ENCODE results near the gene RGPD6.
"Not testable (repeated sequence)": the region's sequence is repeated elsewhere in the genome, so short reads cannot be mapped to it uniquely, and the experiment has no call there.

RGPD6 gene

DNA sequence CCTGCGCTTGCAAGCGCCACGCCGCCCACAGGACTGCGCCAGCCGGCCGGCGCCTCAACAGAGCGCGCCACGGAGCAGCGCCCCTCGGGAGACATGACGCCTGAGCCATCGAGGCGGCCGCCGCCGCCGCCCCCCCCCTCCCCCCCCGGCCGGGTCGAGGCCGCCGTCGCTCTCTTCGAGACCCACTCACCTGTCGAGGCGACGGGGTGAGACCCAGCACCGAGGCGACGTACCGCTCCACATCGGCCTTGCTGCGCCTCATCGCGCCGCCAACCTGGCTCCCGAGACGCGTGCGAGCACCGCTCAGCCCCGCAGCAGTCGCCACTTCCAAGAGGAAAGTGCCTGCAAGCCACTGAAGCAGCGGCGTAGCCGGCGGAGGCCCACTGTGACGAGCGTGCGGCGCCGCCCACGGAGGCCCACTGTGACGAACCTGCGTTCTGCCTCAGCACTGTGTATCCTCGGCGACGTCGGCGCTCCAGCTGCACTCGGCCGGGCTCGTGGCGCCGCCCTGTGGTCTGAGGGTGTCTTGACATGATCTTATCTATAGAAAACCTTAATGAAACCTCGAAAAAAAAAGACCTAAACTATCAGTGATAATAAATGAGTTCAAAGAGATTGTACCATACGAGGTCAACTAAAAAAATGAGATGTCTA, at the start of gene RGPD6:
Gene RGPD6, minus strand, starts transcription at position 460 of the 654 bp plus-strand sequence. Its CDS starts 198 bp downstream, at position 262.
- not testable (repeated sequence) for DNase-seq (ENCODE audit: low spot score)

- not testable (repeated sequence) for DNase-seq (ENCODE audit: low spot score)
Observed at GRCh38 chr2:110619326-110619939, 42.4 kb upstream of the RGPD6 start.

GRCh38 chr2:110613927-110614326, 36.9 kb upstream of the RGPD6 start:
- DNase-seq (ENCODE audit: low spot score), result not testable (repeated sequence)

DNA sequence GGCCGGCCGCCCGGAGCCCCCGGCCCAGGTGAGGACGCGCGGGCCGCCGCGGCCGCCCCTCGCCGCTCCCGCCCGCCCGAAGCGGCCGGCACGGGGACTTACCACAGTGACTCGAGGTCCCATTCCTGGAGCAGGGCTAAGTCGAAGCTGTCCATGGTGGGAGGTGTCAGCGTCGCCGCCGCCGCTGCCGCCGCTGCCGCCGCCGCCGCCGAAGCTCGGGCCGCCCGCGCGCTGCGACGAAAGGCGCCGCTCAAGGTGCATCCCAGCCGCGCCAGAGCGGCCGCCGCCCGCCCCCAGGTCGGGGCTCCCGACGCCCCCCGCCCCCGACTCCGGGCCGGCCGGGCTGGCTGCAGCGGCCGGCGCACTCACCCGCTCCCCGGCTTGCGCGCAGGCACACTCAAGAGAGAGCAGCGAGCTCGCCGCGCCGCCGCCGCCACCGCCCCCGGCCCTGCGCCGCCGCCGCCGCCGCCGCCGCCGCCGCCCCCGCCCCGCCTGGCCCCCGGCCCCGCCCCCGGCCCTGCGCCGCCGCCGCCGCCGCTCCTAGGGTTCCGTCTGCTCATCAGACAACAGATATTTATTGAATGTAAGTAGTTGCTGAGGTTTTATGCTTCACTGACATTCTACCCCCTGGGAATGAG, 33.7 kb upstream of the RGPD6 start:
- not testable (repeated sequence) for DNase-seq (ENCODE audit: low spot score)

GRCh38 chr2:110609843-110610612, 33.0 kb upstream of the RGPD6 start:
- DNase-seq (ENCODE audit: low spot score), result not testable (repeated sequence)

DNA sequence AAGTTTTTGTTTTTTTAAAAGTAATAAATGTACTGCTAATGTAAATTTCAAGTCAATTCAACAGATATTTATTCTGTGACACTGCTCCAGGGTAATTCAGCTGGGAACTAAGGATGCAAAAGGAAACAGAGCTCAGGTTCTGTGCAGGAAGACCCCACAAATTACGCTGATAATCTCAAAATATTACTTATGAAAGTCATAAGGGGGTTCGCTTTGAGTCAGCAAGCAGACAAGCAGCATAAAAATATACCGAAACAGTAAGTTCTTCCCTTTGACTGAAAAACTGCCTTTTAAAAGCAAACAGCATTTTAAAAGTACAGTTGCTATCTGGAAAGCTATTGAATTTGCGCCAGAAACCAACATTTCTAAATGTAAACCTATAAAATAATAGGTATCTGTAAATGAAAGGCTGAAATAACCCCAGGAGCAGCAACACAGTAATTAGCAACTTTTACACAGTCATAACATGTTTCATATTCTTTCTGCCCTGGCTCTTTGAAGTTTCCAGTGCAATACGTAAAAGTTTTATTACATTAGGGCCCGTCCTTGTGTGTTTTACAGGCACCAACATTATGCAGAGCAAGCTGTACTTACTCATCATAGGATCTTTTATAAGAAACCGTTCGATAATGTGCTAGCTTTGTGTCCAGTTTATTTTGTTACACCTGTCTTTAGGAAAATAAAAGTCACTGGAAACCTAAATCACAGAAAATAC, 31.9 kb upstream of the RGPD6 start:
- DNase-seq (ENCODE audit: low spot score), result not testable (repeated sequence)

- DNase-seq (ENCODE audit: low spot score), result not testable (repeated sequence)
Observed at GRCh38 chr2:110605057-110605456, 28.0 kb upstream of the RGPD6 start.

DNA sequence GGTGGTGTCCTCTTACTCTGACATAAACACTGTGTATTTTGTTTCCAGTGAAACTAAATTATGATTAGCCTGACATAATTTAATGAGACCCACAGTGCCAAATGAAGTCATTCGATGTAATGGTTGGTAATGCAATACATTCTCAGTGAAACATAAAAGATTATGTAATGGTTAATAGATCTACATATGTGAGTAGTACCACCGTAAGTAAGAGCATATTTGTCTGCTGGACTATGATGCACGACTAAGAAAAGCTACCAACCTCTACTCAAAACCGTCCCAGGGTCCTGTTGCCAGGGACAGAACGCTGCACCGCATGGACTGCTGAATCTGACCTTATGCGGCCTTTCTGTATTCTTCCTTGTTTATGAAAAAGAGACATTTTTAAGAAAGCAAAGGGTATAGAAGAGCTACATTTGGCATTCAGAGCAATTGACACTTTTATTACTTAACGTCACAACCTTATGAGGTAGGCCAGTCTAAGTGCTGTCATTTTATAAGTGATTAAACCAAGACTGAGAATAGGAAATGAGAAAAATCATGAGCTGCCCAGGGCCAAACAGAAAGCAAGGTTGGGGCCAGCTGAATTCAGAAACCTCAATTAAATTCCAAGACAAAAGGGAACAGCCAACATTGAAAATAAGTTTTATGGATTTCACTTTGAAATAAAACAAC, 27.0 kb upstream of the RGPD6 start:
- DNase-seq (ENCODE audit: low spot score), result not testable (repeated sequence)

- DNase-seq (ENCODE audit: low spot score), result not testable (repeated sequence)
Observed at GRCh38 chr2:110602139-110602538, 25.1 kb upstream of the RGPD6 start.

- not testable (repeated sequence) for DNase-seq (ENCODE audit: low spot score)
Observed at GRCh38 chr2:110591973-110592372, 15.0 kb upstream of the RGPD6 start.

- DNase-seq (ENCODE audit: low spot score), result not testable (repeated sequence)
Observed at GRCh38 chr2:110589677-110590330, 12.8 kb upstream of the RGPD6 start.

GRCh38 chr2:110588520-110588919, 11.5 kb upstream of the RGPD6 start:
- not testable (repeated sequence) for DNase-seq (ENCODE audit: low spot score)

DNA sequence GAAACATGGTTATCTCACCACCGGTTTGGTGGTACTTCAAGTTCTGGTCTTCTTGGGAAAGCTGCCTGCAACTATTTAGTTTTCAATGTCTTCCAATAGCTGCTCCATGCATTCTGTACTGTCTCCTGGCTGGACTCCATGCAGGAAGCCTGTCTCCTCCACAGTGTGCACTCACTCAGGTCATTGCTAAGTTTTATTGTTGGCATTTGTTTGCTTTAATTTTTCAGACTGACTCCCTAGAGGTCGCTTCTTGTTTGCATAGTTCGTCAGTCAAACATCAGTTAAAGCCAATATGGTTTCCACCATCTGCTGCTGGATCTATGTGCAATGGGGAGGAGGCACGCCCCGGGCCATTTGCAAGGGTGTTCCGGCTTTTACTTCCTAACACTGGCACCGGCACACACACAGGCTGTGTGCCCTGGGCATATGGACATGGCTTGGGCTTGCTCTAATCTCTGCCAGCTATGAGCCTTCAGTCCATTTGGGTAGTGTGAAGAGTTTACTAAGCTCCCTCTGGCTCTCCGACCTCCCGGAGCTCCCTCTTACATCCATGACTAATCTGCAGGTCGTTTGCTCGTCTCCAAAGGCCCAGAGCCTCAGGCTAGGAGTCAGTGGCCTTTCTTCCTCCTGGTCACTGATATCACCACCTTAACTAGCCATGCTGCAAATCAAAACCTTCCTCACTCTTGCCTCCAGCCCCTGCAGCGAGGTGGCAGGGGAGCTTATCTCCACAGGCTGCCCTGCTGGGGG, 2.4 kb upstream of the RGPD6 start:
- DNase-seq (ENCODE audit: low spot score), result not testable (repeated sequence)

DNA sequence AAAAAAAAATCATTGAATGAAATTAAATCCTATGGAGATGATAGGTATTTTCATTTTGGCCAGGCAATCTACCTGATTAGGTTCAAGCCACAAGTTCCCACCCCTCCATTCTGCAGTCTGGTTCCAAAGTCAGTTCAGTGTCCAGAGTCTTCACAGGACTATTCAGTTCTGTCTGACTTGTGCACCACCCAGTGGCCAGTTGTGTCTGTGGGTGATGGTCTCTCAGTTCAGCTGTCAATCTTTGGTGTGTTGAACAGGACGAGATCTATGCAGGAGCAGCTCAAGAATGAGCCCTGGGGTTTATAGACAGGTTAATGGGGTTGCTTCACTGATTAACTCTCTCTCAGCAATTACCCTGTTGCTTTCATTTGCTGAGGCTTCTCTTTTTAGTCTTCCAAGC, 1.4 kb upstream of the RGPD6 start:
- not testable (repeated sequence) for DNase-seq (ENCODE audit: low spot score)

- not testable (repeated sequence) for DNase-seq (ENCODE audit: low spot score)
Observed at GRCh38 chr2:110499755-110500377, 77.2 kb downstream of the RGPD6 start.

DNA sequence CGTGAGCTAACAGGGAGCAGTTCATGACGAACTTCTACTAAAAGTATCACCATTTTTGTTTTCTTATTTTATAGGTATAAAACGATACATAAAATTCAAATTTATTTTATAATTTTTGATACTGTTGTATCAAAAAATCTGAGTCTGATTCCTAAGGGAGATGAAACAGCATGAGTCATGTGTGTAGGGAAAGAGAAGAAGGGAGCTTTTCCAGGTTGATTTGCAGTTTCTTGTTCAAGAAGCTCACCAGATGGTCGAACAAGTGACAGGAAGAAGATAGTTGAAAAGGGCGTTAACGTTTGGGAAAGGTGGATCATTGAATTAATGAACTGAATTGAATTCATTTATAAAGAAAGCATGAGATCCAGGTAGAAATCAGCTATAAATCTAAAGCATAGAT, 81.0 kb downstream of the RGPD6 start:
- not testable (repeated sequence) for DNase-seq (ENCODE audit: low spot score)

- DNase-seq (ENCODE audit: low spot score), result not testable (repeated sequence)
Observed at GRCh38 chr2:110494488-110494887, 82.5 kb downstream of the RGPD6 start.

- not testable (repeated sequence) for DNase-seq (ENCODE audit: low spot score)
Observed at GRCh38 chr2:110488991-110489390, 88.0 kb downstream of the RGPD6 start.

GRCh38 chr2:110482697-110483096, 94.3 kb downstream of the RGPD6 start:
- DNase-seq (ENCODE audit: low spot score), result not testable (repeated sequence)

All from CD4-positive, alpha-beta T cell treated with Interleukin-6 at 100 ng/mL for 8 hours (primary cell).